NCI-H1930 (cell line): Measurements from ENCODE around the gene FANCC.
A peak's percentile ranks its signal among the peaks of the same experiment; 100 is the strongest.
"Not testable (repeated sequence)": the region's sequence is repeated elsewhere in the genome, so short reads cannot be mapped to it uniquely, and the experiment has no call there.

Experiments
- DNase-seq, 2 experiments: peaks; one replicate each; lab custom pipeline; 2025; lab: John Stamatoyannopoulos, UW

FANCC gene

DNA sequence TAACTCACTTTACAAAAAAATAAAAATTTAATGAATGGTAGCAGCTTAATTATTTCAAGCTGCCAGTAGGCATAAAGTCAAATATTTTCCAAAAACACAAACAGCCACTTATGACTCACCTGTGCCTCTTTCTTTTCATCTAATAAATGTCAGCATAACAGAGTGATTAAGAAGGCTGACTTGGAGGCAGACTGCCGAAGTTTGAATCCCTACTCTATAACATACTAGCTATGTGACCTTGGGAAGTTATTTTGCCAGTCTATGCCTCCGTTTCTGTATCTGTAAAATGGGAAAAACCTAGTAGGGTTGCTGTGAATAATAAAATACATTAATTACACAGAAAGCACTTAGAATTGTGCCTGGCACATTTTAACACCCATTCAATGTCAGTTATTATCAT lies 33.8 kb downstream of the FANCC start:
- no peak for DNase-seq

DNA sequence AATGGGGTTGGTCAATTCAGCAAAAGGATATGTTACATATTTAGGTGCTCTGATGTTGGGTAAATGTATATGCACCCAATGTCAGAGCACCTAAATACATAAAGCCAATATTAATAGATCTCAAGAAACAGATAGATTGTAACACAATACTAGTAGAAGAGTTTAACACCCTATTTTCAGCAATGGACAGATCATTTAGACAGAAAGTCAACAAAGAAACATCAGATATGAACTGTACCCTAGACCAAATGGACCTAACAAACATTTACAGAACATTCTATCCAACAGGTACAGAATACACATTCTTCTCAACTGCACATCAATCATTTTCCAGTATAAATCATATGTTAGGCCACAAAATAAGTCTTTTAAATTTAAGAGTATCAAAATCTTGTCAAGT lies 35.2 kb downstream of the FANCC start:
- DNase-seq: no peak

DNA sequence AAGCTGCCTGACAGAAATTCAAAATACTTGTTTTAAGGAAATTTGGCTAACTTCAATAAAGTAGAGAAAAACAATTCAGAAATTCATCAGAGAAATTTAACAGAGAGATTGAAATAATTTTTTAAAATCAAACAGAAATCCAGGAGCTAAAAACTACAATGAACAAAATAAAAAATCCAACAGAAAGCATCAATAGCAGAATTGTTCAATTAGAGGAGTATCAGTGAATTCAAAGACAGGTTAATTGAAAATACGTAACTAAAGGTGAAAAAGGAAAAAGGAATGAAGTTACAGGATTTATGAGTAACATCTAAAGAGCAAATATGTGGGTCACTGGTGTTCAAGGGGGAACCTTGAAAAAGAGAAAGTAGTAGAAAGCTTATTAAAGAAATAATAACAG lies 36.8 kb downstream of the FANCC start:
- DNase-seq: no peak

DNA sequence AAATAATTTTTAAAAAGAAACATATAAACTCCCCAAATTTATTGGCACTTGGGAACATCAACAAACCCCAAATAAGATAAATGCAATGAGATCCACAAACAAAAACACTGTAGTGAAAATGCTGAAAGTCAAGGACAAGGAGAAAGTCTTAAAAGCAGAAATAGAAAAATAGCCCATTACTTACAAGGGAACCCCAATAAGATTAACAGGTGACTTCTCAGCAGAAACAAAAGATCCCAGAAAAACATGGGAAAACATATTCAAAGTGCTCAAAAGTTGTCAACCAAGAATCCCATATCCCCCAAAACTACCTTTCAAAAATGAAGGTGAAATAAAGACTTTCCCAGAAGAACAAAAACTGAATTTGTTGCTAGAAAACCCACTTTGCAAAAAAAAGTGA lies 40.0 kb downstream of the FANCC start:
- no peak for DNase-seq

DNA sequence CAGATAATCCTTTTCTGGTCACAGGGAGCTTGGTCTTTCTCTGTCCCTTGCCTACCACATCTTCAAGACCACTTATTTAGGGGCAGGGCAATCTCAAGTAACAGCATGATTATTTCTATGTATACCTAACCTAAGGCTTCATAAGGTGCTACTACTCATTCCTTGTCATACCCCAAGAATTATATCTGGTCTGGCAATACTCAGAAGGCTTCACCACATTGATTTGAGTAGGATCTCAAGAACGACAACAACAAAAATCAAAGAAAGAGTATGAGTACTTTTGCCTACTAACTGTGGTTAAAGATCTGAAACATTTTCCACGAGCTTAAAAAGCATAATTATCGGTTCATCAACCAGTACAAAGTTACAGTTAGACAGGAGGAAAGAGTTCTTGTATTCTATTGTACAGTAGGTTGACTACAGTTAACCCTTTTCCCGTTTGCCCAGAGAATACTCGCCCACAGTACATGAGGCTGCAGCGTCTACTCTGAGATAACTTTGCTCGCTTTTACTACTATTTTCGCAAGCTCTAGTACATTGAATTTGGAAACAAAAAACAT lies 41.0 kb downstream of the FANCC start:
- DNase-seq: no peak

DNA sequence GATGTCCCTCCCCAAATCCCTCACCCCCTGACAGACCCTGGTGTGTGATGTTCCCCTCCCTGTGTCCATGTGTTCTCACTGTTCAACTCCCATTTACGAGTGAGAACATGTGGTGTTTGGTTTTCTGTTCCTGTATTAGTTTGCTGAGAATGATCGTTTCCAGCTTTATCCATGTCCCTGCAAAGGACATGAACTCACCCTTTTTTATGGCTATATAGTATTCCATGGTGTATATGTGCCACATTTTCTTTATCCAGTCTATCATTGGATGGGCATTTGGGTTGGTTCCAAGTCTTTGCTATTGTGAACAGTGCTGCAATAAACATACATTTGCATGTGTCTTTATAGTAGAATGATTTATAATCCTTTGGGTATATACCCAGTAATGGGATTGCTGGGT lies 43.3 kb downstream of the FANCC start:
- DNase-seq: not testable (repeated sequence)

DNA sequence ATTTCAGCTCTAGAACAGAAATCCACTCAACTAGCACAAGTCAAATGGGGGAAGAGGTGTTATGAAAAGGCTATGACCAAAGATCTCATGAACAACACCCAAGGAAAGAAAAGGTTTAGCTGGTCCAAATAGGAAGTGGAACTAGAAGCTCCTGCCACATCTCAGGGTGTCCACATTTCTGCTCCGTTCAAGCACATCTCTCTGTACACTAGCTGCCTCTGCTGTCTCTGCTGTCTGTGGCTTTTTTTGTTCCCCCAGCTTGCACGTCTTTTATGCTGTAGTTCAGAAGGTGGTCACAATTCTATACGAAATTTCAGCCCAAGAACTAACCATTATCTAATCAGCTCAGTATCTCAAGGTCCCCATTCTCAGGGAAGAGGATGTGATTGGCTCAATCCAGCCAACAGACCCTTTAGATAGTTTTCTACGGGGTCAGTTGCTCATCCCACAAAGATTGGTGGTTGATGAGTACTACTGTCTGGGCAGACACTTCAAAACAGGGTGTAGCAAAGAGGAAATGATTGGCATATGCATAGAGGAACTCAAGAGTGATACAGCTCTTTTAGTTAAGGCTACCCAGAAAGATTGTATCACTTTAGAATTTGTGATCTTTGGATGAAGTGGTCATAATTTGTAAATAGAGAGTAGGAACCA lies 44.0 kb downstream of the FANCC start:
- DNase-seq: no peak

DNA sequence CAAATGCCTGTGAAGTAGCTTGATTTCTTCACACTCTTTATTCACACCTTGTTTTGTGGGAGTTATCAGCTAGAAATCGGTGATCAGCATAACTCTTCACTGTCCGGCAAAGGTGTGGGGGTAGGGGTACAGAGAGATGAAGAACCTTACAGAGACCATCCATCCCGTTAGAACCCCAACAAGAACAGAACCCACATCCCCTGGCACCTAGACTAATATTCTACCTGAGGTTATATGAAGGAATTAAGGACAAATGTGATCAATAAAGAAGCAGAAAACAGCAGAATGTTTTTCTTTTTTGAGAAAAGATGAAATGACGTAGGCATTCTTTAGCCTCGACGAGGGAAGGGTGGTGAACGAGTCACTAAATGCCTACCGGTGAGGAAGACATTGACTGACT lies 44.7 kb downstream of the FANCC start:
- DNase-seq: no peak

DNA sequence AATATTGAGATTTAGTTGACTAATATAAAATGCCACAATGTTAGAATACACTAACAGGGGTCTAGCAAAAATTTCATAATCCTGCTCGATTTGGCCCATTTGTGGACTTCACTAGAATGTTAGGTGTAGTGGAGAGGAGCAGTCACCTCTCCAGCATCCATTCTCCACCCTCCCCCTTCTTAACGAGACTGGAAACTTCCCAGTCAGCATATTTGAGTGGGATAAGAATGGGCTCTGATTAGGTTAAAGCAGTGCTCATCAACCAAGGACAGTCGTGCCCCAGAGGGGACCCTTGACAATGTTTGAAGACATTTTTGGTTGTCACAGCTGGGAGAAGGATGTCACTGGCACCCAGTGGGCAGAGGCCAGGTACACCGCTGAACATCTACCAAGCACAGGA lies 46.7 kb downstream of the FANCC start:
- DNase-seq: no peak

DNA sequence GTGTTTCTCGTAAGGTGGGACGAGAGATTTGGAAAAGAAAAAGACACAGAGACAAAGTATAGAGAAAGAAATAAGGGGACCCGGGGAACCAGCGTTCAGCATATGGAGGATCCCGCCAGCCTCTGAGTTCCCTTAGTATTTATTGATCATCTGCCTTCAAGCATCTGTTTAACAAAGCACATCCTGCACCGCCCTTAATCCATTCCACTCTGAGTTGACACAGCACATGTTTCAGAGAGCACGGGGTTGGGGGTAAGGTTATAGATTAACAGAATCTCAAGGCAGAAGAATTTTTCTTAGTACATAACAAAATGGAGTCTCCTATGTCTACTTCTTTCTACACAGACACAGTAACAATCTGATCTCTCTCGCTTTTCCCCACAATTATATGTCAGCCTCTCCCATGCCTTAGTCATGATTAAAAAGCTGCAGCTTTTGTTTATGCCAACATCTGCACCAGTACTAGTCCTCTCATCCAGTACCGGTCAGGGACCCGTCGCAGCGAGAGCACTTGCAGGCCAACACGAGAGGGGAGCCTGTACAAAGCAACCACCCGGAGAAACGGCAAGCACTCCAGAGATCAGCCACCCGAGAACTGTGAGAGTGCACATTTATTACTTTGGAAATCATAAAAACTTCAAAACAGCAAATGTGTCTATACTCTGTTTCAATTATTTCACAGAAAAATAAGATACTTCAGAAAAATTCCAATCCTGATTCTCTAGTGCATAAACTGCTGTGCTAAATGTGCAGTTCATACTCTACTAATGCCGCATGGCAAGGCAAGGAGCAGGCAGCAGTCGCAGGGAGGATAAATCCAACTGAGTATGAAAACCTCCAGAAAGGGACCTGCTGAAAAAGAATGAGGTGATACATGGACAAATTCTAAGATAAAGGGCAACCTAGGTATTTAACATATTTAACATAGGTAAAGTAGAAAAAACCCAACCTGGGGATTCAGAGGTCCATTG lies 47.4 kb downstream of the FANCC start:
- DNase-seq: not testable (repeated sequence)

DNA sequence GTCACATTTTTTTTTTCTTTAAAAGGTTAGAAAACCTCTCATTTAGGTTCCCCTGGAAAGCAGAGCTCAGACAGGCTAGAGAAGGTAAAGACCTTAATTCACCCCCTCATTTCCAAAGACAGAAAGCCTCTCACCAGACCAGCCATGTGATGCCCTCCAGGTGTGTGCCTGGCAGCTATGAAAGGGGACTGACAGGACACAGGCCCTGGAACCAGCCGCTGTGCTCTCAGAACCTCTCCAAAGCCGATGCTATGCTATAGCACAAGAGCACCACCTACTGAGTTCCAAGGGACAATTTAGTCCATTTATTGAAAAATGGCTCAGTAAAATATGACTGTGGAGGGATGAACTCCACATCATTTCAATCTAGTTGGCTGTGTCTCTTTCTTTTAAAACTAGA lies 48.8 kb downstream of the FANCC start:
- DNase-seq: peak in 1 of 2 experiments; percentile 15

DNA sequence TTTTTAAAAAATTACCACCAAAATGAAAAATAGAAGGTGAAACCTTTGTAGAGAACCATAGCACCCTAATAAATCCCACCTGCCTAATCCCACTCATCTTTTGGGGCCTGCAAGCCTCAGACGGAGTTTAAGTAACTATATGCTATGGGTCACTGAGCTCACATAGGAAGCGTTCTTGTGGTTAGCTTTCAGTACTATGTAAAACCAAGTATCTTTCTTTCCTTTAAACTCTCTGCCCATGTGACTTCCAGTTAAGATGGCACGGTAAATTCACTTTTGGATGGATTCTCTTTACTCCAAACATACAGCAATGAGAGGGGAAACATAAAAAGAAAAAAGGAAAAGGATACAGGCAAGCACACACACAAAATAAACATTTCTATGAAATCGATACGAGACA lies 50.9 kb downstream of the FANCC start:
- no peak for DNase-seq

DNA sequence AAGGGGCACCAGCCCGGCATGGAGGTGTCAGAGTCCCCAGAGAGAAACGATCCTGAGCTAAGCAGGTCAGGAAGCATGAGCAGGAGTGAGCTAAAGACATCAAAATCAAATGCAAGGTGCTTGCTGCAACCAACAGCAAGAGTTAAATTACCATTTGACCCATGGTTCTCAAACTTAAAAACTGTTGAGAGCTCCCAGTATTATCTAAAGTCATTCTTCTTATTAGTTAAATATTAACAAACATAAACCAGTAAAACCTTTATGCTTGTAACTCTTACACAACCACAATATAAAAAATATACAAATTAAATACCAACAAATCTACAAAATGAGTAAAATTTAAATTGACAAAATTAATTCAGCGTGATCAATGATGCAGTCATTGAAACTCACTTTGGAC lies 51.5 kb downstream of the FANCC start:
- DNase-seq: no peak

DNA sequence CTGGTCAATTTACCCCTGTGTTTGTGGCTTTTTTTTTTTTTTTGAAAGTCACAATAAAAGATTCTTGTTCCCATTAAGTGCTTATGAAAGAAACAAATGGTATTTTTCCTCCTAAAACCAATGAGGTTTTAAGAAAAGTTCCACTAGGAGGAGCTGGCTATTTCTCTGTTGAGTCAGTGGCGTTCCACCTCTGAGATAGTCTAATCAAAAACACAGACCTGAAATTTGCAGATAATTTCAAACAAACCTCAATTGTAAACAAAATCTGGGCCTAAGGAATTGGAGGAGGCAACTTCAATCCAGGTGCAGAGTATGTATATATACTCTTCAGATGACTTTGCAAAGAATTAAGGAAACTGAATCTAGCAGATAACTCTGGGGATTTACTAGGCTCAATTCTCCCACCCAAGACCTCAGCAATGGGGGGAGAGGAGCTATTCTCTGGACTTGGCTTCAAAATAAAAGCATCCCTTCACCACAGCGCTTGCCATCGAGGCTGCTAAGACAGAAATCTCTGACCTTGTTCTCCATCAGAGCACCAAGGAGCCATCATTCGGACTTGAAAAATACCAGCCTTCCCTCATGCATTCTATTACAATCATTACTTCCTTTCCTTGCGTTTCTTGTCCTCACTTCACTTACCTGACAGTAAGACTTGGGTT lies 52.4 kb downstream of the FANCC start:
- no peak for DNase-seq

DNA sequence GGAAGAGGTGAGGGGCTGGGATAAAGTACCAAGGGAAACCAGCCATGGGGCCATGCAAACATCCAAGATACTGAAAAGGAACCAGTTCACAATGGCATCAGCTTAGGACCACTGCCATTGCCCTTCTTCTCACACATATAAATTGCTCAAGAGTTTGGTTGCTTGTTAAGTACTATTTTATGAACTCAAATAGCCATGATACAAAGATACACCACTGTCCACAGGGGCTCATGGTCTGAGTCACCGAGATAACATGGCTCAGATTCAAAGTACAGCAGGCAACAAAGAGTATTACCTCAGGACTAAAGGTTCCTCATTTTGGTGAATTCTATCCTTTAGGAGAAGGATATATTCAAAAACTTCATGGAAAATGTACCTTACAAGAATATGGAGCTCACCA lies 55.6 kb downstream of the FANCC start:
- no peak for DNase-seq

DNA sequence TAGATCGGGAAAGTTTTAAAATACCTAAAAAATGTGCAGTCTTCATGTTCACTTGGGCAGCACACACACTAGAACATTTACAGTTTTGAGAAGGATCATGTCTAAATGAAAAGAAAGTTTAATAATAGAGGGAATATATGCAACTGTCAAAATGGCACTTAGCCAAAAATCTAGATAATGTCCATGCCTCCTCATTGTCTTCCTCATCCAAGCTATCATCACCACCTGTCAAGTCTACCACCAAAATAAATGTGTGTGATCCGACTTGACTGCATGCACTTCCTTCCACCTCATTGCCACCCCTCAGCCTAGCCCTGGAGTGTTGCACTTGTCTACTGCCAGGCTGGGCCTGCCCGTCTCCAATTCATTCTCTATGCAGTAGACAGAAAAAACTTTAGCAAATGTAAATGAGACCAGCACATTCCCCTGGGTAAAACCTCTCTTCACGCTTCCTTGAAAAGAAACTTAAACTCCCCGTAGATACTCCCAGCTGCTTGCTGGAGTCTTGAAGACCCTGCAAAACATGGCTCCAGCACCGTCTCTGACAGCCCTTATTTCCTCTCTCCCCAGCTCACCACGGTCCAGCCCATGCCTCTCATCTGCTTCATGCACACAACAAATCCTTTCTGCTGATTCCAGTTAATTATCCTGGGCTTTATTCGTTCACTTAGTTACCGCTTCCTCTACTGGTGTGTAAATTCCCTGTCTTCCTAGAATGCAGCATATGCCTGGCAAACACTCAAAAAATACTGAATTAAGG lies 66.9 kb downstream of the FANCC start:
- DNase-seq: peak in 1 of 2 experiments; percentile 10

DNA sequence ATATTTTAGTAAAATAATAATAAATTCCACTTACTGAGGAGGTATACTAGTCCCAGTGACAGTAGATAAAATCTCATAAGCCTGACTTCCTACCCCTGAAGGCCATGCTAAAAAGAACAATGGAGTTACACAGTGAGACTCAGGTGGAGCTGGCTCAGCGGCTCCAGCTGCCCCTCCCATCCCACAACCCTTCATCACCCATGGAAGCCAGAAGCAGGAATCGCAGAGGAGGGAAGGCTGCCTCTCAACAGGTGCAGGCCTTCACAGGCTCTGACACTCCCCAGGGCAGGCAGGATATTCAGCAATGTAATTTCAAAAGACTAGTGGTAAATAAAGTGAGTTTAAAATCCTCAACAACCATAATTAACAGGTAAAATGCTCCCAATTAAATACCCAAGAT lies 67.5 kb downstream of the FANCC start:
- DNase-seq: peak; percentile 28 to 69

DNA sequence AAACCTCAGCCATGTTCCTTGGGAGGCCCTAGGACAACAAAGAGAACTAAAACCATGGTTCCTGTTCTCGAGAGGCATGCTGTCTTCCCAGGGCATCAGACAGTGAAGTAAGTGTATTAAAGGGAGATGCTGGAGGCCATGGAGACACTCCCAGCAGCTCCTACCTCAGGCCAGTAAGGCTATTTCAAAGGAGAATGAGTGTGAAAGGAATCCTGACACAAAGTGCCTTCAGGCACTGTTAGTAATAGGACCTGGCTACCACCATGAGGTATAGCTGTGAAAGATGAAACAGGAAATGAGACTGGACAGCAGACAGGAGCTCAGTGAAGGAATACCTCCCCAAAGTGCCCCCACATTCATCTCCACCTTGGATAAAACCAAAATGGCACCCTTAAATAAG lies 71.0 kb downstream of the FANCC start:
- no peak for DNase-seq

DNA sequence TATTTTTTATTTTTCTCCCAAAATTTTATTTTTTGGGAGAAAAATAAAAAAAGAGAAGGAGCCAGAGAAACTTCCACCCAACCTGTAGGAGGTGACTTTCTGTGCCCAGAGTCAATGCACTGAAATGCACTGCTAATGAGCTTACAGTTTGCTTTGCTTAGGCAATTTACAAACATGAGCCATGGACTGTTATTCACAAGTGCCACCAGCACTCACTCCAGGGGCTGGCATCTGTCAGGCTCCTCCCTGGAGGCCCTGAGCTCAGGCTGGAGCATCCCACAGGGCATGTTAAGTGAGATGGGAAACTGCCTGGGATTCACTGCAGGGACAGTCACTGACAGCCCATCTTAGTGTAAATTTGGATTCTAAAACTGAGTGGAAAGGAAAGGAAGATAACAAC lies 74.9 kb downstream of the FANCC start:
- DNase-seq: no peak

DNA sequence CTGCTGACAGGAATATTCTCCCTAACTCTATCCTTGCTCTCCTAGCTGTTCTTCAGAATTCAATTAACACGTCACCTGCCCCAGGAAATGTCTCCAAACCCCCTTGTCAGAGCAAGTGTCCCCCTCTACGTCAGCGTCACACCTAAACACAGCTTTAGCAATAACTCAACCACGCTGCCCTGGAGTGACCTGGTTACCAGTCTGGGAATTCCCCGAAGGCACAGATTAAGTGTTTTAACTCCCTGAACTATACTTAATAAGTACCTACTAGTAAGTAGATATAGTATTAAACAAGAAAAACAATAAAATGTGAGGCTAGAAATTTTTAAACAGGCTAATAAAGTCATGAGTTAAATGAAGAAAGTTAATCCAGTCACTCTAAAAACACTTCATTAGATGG lies 78.4 kb downstream of the FANCC start:
- no peak for DNase-seq

DNA sequence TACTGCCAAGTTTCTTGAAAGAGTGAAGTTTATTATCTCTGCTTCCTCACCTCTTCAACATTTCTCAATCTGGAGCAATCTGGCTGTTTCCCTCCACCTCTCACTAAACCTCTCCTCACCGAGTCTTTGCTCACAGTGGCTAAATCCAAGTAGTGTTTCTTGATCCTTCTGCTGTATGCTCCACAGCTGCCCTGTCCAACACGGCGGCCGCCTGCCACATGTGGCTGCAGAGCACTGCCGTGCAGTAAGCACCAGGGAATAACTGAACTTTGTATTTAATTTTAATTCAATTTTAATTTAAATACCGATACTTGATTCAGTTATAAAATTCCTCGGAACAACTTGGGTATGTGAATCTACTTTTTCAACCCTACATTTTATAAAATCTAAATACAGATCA lies 80.2 kb downstream of the FANCC start:
- no peak for DNase-seq

DNA sequence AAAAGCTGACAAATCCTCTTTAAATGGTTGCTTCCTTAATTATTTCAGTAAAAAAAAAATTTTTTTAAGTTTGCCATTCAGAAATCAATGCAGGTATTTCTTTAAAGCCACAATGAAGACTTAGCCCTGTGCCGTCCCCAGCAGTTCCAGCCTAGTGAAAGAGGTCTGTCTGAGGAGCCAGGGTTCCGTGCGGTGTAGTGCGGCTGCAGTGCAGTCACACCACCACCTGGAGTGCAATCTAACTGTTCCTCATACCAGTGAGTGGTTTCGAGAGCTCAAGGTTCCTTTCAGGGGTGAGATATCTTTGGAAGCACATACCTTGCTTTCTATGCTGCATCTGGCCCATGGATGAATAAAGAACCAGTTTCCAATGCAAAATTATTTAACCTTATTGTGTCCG lies 87.5 kb downstream of the FANCC start:
- no peak for DNase-seq
